ENCODE data around the gene JAML.

JAML gene

DNA sequence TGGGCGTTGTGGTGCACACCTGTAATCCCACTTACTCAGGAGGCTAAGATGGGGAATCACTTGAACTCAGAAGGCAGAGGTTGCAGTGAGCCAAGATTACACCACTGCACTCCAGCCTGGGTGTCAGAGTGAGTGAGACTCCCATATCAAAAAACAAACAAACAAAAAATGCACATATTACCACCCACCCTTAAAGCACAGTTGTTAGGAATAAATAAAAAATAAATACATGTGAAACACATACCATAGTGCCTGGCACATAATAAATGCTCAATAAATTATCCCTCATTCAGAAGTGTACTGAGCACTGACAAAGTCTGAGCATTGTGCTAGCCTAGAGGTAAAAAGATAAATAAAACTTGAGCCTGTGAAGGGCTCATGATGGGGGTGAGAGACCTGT lies 9.0 kb upstream of the JAML start:
- no peak overlapping the region for H3K4me3 ChIP-seq (ENCODE audit: low read depth, low read length)
- no peak for DNase-seq (ENCODE audit: low read depth)
- TF ChIP-seq, protein P1, sequence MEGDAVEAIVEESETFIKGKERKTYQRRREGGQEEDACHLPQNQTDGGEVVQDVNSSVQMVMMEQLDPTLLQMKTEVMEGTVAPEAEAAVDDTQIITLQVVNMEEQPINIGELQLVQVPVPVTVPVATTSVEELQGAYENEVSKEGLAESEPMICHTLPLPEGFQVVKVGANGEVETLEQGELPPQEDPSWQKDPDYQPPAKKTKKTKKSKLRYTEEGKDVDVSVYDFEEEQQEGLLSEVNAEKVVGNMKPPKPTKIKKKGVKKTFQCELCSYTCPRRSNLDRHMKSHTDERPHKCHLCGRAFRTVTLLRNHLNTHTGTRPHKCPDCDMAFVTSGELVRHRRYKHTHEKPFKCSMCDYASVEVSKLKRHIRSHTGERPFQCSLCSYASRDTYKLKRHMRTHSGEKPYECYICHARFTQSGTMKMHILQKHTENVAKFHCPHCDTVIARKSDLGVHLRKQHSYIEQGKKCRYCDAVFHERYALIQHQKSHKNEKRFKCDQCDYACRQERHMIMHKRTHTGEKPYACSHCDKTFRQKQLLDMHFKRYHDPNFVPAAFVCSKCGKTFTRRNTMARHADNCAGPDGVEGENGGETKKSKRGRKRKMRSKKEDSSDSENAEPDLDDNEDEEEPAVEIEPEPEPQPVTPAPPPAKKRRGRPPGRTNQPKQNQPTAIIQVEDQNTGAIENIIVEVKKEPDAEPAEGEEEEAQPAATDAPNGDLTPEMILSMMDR (conservative IDR thresholded peaks at IDR 0.05; ENCODE audit: low read depth, low read length): no peak

DNA sequence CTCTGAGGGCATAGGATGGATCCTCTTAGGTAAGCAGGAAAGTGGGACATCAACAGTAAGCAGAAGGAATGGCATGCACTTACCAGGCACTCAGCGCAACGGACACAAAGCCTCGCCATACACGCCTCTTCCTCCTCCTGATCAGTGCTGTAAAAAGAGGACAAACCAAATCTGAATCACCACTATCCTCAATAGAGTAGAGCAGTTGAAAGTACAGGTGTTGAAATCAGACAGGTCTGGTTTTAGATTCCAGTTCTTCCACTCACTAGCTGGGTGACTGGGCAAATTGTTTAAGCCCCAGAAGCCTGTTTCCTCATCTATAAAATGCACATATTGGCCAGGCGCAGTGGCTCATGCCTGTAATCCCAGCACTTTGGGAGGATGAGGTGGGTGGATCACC lies 8.6 kb upstream of the JAML start:
- TF ChIP-seq, protein P1 (conservative IDR thresholded peaks at IDR 0.05; ENCODE audit: low read depth, low read length): no peak
- no peak overlapping the region for H3K4me3 ChIP-seq (ENCODE audit: low read depth, low read length)
- DNase-seq (ENCODE audit: low read depth): no peak

DNA sequence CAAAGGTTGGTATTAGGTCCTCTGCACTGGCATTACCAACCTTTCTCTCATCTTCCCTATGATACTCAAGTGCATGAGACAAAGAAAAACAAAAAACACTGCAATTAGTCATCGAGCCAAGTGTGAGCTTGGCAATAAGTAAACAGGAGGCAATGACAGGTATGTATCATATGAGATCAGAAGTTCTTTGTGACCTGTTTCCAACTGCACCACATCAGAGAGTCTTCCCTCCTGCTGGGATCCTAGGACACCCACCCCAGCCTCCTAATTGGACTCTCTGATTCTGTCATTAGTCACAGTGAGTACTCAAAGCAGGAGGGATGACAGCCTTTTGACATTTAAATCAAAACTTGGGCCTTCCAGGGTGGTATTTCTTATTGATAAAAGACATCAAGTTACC lies 7.8 kb upstream of the JAML start:
- DNase-seq (ENCODE audit: low read depth): no peak
- H3K4me3 ChIP-seq (ENCODE audit: low read depth, low read length): no peak overlapping the region
- TF ChIP-seq, protein P1 (conservative IDR thresholded peaks at IDR 0.05; ENCODE audit: low read depth, low read length): no peak

DNA sequence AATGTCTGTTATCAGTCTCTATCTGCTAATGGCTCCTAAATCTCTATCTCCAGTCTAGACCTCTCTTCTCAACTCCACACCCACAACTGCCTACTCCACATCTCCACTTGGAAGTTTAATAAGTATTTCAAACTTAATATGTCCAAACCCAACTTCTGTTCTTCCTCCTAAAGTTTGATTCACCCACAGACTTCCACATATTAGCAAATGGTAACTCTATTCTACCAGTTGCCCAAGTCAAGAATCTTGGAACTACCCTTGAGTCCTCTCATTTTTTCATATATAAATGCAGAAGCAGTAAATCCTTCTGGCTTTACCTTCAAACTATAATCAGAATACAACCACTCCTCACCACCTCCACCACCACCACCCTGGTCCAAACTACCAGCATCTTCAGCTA lies 6.7 kb upstream of the JAML start:
- no peak for DNase-seq (ENCODE audit: low read depth)
- no peak overlapping the region for H3K4me3 ChIP-seq (ENCODE audit: low read depth, low read length)
- TF ChIP-seq, protein P1 (conservative IDR thresholded peaks at IDR 0.05; ENCODE audit: low read depth, low read length): no peak

DNA sequence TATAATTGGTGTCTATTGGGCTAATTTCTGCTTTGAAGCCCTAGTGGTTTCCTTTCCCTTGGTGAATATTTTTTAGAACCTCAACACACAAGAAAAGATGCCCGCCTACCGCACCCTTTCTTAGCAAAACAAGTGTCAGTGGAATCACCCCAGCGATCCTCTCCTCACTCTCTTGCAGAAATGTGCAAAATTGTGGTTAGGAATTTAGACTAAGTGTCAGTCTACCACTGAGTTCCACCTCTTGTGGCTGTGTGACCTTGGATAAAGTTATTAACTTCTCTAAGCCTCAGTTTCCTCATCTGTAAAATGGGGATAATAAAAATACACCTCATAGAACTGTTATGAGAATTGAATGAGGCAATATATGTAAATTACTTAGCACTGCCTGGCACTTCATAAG lies 5.3 kb upstream of the JAML start:
- DNase-seq (ENCODE audit: low read depth): no peak
- TF ChIP-seq, protein P1 (conservative IDR thresholded peaks at IDR 0.05; ENCODE audit: low read depth, low read length): no peak
- no peak overlapping the region for H3K4me3 ChIP-seq (ENCODE audit: low read depth, low read length)

DNA sequence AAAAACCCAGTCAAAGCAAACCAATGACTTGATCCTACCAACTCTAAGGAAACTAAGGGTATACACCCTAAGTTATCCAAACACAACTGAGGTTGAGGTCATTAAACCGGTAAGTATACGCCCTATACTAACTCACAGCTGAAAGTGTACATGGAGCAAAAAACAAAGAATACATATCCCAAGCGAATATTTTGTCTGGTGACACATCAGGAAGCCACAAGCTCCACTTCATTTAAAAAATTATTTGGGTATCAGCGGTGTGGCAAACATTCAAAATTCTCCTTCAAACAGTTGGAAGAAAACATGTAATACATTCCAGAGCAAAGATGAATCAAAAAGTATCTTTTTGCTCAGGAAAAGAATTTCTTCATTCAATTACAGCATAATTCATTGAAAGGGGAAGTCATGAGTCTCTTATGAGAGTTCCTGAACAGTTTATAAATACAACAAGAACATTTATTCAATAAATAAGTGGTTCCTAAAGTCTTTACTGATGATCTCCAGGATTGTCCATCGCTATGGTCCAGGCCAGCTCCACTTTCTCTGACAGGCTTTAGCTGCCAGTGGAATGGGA lies 4.5 kb upstream of the JAML start:
- no peak overlapping the region for H3K4me3 ChIP-seq (ENCODE audit: low read depth, low read length)
- TF ChIP-seq, protein P1 (conservative IDR thresholded peaks at IDR 0.05; ENCODE audit: low read depth, low read length): no peak
- no peak for DNase-seq (ENCODE audit: low read depth)
